AG09309 (cell line): ENCODE data around the gene OR2V1.
A peak's percentile ranks its signal among the peaks of the same experiment; 100 is the strongest.
"Not testable (repeated sequence)": the region's sequence is repeated elsewhere in the genome, so short reads cannot be mapped to it uniquely, and the experiment has no call there.

Experiments
- DNase-seq: peaks from one replicate; pipeline ENCODE4 v3.0.0-alpha.2; 2010; ENCODE audit warnings: low read depth
- H3K4me3 ChIP-seq: 2 replicates; pipeline ENCODE4 v1.5.1; 2011; ENCODE audit warnings: mild to moderate bottlenecking, low read depth, low read length, moderate library complexity; ENCODE audit not compliant: control insufficient read depth
- TF ChIP-seq, protein P1 (sequence below): IDR thresholded peaks from 2 replicates; pipeline ENCODE4 v1.5.1; 2011; ENCODE audit warnings: mild to moderate bottlenecking, low read depth, low read length, inconsistent platforms; ENCODE audit not compliant: insufficient read depth, control insufficient read depth; ENCODE audit errors: missing control alignments

OR2V1 gene

DNA sequence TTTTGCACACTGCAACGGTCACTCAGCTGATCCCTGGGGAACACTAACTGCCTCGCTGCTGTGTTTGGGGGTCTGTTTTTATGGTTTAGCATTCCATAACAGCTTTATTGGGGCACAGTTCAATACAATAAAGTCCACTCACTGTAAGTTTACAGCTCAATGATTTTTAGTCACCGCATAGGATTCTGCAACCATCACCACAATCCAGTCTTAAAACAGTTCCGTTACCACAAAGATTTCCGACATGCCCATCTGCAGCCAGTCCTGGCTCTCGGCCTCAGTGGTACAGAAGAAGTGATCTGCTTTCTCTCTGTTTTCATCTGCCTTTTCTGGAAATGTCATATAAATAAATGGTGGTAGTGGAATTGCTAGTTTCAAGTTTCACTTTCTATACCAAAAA is 40.0 kb upstream of the OR2V1 start:
- TF ChIP-seq, protein P1, sequence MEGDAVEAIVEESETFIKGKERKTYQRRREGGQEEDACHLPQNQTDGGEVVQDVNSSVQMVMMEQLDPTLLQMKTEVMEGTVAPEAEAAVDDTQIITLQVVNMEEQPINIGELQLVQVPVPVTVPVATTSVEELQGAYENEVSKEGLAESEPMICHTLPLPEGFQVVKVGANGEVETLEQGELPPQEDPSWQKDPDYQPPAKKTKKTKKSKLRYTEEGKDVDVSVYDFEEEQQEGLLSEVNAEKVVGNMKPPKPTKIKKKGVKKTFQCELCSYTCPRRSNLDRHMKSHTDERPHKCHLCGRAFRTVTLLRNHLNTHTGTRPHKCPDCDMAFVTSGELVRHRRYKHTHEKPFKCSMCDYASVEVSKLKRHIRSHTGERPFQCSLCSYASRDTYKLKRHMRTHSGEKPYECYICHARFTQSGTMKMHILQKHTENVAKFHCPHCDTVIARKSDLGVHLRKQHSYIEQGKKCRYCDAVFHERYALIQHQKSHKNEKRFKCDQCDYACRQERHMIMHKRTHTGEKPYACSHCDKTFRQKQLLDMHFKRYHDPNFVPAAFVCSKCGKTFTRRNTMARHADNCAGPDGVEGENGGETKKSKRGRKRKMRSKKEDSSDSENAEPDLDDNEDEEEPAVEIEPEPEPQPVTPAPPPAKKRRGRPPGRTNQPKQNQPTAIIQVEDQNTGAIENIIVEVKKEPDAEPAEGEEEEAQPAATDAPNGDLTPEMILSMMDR = no peak
- H3K4me3 ChIP-seq = no peak overlapping the region
- peak; percentile 71 for DNase-seq

DNA sequence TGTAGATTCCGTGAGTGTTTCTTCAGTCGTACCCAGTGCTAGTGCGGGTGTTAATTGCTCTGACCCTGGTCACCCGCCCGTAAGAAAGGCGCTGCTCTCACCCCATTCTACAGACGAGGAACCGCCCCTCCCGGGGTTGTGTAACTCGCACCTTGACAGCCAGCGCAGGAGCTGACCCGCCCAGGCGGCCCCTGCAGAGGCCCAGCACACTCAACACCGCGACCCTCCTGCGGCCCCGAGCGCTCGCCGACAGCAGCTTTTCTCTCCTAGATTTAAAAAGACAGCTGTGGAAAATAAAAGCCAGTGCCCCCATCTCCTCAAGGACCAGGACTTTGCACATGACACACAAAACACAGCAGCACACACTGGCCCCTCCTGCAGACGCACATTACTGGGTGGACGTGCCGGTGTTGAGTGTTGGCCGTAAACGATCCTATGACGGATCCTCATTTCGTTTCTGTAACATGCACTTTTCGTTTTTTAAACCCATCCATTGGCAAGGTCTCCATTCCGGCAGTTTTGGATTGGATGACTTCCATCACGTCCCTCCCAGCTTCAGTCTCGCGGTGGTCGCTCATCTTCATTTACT is 39.4 kb upstream of the OR2V1 start:
- no peak for DNase-seq
- H3K4me3 ChIP-seq = peak overlapping the region; percentile 3; the same call in 1 of the 2 replicates
- TF ChIP-seq, protein P1 = no peak

DNA sequence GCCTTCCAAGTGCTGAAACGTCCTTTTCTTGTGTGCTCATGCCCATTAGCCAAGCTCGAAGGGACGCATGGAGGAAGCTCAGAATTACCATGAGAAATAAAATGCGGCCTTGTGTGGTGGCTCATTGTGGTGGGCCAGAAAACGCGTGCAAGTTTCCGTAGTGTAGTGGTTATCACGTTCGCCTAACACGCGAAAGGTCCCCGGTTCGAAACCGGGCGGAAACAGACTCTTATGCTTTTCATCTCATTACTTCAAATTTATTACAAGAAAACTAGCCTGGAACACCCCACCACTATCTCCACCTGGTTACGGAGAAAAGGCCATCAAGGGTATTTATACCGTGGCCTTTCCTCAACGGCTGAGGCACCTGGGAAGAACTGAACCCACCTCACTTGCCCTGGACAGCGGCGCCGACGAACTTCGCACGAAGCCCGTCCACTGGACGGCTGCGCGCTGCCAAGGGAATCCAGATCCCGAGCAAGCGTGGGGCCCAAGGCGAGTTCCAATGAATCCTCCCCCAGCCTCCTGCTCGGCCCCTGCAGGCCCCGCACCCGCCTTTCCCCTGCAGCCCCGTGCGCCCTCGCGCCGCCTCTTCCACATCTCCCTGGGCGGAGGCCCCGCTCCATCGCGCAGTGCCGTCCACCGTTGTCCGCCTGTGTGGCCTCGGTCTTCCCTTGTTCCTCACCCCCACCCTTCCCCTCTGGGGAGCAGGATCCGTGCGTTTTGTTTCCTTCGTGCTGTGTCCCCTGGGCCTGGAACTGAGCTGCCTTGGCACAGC is 38.7 kb upstream of the OR2V1 start:
- H3K4me3 ChIP-seq = peak overlapping the region; percentile 3
- DNase-seq = not testable (repeated sequence)

DNA sequence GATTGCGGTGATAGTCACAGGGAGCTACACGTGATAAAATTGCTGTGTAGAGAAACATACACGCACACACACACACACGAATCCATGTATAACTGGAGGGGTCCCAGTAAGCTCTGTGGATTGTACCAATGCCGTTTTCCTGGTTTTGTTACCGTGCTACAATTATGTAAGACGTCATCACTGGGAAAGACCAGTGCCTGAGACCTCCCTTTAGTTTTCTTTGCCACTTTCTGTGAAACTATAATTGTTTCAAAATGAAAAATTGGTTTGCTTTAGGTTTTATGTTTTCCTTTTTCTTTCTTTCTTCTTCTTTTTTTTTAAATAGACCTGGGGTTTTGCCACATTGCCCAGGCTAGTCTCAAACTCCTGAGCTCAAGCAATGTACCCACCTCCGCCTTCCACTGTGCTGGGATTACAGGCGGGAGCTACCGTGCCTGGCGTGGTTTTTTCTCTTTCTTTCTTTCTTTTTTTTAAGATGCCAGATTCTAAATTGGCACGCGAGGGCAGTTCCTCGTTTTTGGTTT is 37.7 kb upstream of the OR2V1 start:
- TF ChIP-seq, protein P1 = no peak
- no peak for DNase-seq
- H3K4me3 ChIP-seq = no peak overlapping the region

DNA sequence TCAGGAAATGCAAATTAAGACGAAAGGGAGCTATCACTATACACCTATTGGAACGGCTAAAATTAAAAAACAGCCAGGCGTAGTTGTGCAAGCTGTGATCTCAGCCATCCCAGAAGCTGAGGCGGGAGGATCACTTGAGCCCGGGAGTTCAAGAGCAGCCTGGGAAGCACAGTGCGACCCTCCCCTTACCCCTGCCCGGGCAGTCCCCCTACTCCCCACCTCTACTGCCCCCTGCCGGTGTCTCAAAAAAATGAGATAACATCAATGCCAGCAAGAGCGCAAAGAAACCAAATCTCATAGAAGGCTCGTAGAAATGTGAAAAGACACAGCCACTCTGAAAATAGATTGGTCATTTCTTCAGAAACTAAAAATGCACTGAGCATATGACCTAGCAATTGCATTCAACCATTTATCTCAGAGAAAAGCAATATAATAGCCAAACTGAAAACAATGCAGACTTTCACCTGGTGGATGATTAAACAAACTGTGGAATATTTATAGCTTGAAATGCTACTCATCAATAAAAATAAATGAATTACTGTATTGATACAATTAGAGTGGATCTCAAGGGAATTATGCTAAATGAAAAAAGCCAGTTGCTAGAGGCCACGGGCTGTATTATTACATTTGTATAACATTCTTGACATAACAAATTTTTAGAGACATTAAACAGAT is 37.0 kb upstream of the OR2V1 start:
- TF ChIP-seq, protein P1 = peak; percentile 49
- no peak overlapping the region for H3K4me3 ChIP-seq
- no peak for DNase-seq

DNA sequence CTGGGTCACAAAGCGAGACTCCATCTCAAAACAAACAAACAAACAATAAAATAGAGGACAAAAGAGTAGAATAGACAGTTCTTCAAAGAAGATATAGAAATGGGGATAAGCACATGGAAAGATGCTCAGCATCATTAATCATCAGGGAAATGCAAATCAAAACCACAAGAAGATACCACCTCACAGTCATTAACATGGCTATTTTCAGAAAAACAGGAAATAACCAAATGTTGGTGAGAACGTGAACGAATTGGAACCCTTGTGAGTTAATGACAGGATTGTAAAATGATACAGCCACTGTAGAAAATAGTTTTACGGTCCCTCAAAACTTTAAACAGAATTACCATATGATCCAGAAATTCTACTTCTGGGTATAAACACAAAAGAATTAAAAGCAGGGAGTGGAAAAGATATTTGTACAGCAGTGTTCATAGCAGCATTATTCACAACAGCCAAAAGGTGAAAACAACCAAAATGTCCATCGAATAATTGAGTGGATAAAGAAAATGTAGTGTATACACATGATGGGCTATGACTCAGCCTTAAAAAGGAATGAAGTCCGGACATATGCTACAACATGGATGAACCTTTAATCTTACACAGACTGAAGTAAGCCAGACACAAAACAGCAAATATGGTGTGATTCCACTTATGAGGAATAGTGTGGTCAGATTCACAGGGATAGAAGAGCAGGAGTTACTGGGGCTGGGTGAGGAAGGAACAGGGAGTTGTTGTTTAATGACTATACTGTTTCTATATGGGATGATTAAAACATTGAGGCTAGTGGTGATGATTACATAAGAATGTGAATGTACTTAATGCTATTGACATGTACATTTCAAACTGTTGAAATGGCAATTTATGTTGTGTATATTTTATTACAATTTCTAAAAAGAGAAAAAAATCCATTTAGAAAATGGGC is 36.1 kb upstream of the OR2V1 start:
- no peak for DNase-seq
- TF ChIP-seq, protein P1 = no peak
- H3K4me3 ChIP-seq = no peak overlapping the region
